ENCODE data around the gene SLC2A10.

DNA sequence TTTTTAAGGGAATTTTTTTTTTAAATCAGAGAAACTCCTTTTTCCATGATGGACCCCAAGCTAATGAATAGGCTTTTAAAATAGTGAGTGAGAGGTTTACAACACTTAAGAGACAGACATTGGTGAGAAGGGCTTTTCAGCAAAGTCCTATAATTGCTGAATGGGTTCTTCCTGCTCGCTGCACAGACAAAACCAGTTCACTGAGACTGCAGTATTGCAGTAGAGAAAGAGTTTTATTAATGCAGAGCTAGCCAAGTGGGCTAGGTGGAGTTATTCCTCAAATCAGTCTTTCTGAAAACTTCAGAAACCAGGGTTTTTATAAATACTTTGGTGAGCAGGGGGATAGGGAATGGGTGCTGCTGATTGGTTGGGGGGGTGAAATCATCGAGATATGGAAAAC, 3.2 kb upstream of the SLC2A10 start:
- no peak for TF ChIP-seq POLR2A (IDR thresholded peaks at IDR 0.05)
- TF ChIP-seq, protein P1, sequence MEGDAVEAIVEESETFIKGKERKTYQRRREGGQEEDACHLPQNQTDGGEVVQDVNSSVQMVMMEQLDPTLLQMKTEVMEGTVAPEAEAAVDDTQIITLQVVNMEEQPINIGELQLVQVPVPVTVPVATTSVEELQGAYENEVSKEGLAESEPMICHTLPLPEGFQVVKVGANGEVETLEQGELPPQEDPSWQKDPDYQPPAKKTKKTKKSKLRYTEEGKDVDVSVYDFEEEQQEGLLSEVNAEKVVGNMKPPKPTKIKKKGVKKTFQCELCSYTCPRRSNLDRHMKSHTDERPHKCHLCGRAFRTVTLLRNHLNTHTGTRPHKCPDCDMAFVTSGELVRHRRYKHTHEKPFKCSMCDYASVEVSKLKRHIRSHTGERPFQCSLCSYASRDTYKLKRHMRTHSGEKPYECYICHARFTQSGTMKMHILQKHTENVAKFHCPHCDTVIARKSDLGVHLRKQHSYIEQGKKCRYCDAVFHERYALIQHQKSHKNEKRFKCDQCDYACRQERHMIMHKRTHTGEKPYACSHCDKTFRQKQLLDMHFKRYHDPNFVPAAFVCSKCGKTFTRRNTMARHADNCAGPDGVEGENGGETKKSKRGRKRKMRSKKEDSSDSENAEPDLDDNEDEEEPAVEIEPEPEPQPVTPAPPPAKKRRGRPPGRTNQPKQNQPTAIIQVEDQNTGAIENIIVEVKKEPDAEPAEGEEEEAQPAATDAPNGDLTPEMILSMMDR (IDR thresholded peaks at IDR 0.05): no peak

Measured in esophagus squamous epithelium (tissue), 4 donors.